GM18907 (cell line): Measurements from ENCODE around the gene PTPRA.
"Not testable (repeated sequence)": the region's sequence is repeated elsewhere in the genome, so short reads cannot be mapped to it uniquely, and the experiment has no call there.

Experiments used
- ATAC-seq: cut with Tn5 transposase; IDR thresholded peaks from one replicate; pipeline ENCODE4 v1.9.1; 2021; ENCODE audit warnings: mild to moderate bottlenecking, moderate library complexity; ENCODE audit not compliant: unreplicated experiment

PTPRA gene, protein sequence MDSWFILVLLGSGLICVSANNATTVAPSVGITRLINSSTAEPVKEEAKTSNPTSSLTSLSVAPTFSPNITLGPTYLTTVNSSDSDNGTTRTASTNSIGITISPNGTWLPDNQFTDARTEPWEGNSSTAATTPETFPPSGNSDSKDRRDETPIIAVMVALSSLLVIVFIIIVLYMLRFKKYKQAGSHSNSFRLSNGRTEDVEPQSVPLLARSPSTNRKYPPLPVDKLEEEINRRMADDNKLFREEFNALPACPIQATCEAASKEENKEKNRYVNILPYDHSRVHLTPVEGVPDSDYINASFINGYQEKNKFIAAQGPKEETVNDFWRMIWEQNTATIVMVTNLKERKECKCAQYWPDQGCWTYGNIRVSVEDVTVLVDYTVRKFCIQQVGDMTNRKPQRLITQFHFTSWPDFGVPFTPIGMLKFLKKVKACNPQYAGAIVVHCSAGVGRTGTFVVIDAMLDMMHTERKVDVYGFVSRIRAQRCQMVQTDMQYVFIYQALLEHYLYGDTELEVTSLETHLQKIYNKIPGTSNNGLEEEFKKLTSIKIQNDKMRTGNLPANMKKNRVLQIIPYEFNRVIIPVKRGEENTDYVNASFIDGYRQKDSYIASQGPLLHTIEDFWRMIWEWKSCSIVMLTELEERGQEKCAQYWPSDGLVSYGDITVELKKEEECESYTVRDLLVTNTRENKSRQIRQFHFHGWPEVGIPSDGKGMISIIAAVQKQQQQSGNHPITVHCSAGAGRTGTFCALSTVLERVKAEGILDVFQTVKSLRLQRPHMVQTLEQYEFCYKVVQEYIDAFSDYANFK

DNA sequence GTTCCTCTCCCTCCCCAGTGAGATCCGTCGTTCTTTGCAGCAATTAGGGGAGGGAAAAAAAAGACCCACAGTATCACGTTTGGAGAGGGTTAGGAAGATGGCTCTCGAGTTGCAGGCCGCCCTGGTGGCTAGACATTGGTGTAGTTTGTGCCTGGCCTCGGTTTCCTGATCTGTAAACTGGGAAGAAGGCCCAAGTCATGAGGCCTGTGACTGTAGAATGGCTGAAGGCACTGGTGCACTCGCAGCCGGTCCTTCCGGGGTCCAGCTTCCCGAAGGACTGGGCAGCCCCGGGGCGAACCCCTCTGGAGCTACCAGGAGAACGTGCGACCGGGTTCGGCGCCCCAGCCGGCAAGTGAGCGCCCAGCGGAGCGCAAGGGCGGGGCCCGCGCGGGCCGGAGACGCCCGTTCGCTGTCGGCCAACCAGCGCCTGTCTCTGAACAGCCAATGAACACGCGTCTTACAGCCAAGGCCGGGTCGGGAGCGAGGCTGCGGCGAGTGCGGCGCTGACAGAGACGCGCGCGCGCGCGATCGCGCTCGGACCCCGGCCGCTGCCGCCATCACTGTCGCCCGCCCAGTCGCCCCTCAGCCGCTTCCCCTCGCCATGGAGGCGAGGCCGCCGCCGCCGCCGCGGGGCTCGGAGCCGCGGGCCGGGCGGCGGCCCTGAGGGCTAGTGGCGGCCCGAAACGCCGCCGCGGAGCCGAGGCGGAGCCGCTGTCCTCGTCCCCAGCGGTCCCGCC is at the start of gene PTPRA:
Gene PTPRA, plus strand, starts transcription at position 472 of the 737 bp plus-strand sequence. CDS start 90,797 bp downstream, outside the sequence.
- ATAC-seq, result peak; percentile 92

DNA sequence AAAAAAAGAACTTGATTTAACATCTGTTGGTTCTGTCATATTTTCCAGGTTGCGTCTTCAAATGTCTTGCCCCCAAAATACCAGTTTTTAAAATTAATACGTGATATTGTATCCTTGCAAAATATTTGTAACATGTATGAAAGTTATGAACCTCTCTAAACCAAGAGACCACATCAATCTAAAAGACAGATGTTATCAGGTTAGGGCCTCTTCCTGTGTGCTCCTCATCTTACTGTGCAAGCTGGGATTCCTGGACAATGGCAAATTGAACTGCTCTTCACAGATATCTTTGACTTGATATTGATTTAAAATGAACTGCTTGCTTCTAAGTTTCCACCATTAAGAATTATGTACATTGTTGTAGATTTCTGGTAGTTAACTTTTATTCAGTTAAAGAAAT is 47.5 kb upstream of the PTPRA start:
- ATAC-seq, result no peak

- no peak for ATAC-seq
Measured at GRCh38 chr20:2826655-2827054, 46.6 kb upstream of the PTPRA start.

DNA sequence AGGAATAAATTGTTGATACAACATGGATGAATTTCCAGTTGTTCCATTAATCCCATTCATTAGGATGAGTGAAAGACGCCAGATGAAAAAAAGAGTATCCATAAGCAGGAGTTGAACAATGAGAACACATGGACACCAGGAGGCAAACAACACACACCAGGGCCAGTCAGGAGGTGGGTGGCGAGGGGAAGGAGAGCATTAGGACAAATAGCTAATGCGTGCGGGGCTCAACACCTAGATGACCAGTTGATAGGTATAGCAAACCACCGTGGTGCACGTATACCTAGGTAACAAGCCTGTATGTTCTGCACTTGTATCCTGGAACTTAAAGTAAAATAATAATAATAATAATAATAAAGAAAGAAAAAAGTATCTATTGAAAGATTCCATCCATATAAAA is 43.9 kb upstream of the PTPRA start:
- no peak for ATAC-seq

GRCh38 chr20:2831206-2831605 is 42.1 kb upstream of the PTPRA start:
- not testable (repeated sequence) for ATAC-seq

GRCh38 chr20:2833761-2834160 is 39.5 kb upstream of the PTPRA start:
- no peak for ATAC-seq

DNA sequence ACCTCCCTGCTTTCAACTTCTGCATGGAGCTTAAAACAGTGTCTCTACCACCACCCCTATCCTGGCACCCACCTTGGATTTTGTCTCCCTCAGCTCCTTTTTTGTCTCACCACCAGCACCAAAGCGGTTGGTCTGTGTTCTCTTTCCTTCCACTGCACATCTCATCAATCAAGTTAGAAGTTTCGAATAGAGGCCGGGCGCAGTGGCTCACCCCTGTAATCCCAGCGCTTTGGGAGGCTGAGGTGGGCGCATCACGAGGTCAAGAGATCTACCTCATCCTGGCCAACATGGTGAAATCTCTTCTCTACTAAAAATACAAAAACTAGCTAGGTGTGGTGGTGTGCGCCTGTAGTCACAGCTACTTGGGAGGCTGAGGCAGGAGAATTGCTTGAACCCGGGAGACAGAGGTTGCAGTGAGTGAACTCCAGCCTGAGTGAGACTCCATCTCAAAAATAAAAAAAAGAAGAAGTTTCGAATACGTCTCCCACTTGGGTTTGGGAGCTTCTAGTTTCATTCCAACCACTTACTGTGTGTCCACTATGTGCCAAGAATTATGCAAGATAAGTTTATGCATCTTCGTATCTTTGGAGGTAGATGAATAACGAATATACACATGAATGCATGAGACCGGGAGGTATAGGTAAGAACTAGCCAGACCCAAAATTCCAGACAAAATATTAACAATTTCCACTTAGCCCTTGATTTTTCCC is 38.7 kb upstream of the PTPRA start:
- no peak for ATAC-seq

GRCh38 chr20:2835331-2835796 is 37.9 kb upstream of the PTPRA start:
- no peak for ATAC-seq

DNA sequence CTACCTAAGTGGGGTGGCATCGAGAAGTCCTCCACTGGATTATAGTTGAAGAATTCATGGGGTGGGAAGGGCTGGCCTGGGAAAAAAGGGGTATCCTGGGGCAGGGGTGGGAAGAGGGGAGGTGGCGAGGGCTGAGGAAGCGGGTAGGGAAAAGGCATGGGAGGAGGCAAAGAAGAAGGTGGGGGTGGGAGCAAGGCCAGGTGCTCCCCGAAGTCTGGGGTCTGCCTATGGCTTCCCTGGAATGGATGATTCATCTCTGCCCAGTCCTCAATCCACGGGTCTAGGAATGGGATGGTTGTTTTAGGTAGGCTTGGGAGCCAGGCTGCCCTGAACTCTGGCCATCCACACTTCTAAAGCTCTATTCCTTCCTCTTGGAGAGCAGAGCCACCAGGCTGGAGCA is 37.2 kb upstream of the PTPRA start:
- no peak for ATAC-seq

- no peak for ATAC-seq
Measured at GRCh38 chr20:2837221-2837960, 35.9 kb upstream of the PTPRA start.

- no peak for ATAC-seq
Measured at GRCh38 chr20:2838170-2838797, 35.0 kb upstream of the PTPRA start.

DNA sequence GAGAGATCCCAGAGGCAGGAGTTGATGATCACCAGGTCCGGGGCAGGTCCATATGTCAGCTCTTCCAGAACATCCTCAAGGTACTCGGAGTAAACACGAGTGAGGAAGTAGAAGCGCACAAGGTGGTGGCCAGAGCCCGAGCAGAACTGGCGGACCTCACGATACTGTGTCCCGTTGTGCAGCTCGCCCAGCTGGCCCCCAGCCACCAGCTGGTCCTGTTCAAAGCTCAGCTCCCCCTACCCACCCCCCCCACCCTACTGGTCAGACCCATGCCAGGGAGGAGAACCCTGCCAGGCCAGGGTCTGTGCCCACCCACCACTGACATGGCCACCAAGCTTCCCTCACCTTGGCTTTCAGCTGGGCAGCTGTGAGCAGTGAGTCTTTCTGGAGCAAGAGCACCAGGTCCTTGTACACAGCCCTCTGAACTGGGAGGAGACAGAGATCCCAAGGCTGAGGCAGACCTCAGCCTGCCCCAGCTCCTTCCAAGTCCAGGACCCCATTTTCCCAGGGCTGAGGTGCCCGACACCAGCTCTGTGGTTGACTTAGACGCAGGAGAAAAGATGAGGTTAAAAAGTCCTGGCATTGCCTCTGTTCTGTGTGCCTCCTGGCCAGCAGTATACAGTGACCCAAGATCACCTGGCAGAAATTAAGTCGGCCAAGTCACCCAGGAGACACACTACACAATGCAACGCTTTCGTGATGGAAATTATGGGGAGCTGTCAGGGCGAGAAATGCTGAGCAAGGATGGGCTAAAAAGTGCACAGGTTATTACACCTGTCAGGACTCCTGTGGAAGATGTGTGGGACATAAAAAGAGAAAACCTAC is 34.2 kb upstream of the PTPRA start:
- no peak for ATAC-seq

GRCh38 chr20:2839732-2840137 is 33.5 kb upstream of the PTPRA start:
- ATAC-seq, result no peak

DNA sequence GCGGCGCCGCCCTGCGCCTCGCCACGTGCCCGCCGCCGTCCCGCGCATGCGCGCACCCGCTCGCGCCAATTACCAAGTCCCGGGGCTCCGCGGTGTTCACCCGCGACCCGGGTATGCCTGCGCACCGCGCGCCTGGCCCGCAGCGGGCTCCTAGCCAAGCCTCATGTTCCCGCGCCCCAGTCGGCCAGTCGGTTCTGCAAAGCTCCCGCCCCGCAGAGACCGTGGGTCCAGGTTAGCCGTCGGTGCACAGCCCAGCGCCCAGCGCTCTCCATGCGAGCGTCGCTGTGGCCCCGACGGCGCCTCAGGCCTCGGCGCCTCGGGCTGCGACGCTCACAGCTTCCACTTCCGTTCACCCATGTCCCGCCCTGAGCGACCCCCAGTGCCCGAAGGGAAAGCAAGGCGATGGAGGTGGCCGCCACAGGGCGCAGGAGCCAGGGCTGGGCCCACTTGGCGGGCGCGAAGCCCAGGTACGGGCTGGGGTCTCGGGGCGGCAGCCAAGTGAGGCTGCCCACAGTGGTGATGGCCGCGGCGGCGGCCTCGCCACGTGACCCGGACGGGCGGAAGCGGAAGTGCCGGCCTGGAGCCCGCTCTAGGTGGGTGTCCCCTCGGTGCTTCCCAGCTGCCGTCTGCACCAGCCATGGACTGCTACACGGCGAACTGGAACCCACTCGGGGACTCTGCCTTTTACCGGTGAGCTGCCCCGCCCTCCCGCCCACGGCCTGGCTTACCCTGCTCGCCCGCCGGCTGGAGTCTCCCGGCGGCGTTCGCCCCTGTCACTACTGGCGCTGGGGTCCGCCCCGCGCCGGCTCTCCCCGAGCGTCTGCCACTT is 32.9 kb upstream of the PTPRA start, which contains the start of the genes PCED1A and VPS16:
Gene PCED1A, minus strand, starts transcription at position 518 of the 829 bp plus-strand sequence. CDS start 743 bp downstream, outside the sequence.
Gene VPS16, plus strand, starts transcription at position 608 of the 829 bp plus-strand sequence. Its CDS starts 30 bp downstream, at position 638.
- peak; percentile 91 for ATAC-seq

DNA sequence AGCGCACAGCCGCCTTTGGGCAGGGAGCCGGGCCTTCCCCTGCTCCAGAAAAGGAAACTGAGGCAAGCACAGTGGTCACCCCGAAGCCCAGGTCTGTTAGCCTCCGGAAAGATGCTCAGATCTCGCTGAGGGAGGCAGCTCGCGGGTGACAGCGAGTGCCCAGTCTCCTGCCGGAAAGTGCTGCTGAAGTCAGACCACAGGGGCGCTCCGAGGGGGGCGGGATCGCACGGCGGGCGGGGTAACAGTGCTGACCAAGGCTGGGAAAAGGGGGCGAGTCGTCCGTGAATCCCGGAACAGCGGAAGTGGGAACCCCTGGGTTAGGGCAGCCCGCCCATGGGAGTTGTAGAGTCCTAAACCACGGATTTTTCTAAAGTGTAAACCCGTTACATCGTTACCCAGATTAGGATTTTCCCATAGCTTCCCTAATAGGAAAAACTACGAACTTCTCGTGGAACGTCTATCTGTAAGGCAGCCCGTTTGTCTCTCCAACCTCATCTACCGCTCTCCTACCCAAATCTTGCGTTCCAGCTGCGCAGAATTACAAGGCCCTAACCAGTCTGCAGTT is 32.2 kb upstream of the PTPRA start:
- ATAC-seq, result peak; percentile 25

- ATAC-seq, result no peak
Measured at GRCh38 chr20:2845607-2846006, 27.7 kb upstream of the PTPRA start.

- ATAC-seq, result no peak
Measured at GRCh38 chr20:2846698-2847097, 26.6 kb upstream of the PTPRA start.
